Measurements from ENCODE around the gene SUMO3.
"Not testable (repeated sequence)": the region's sequence is repeated elsewhere in the genome, so short reads cannot be mapped to it uniquely, and the experiment has no call there.

SUMO3 gene

GRCh38 chr21:44847261-44848056 lies 29.6 kb upstream of the SUMO3 start:
- in situ Hi-C loops (cut with MboI; ENCODE audit: low sequenced_read_pairs), result no loop called here

DNA sequence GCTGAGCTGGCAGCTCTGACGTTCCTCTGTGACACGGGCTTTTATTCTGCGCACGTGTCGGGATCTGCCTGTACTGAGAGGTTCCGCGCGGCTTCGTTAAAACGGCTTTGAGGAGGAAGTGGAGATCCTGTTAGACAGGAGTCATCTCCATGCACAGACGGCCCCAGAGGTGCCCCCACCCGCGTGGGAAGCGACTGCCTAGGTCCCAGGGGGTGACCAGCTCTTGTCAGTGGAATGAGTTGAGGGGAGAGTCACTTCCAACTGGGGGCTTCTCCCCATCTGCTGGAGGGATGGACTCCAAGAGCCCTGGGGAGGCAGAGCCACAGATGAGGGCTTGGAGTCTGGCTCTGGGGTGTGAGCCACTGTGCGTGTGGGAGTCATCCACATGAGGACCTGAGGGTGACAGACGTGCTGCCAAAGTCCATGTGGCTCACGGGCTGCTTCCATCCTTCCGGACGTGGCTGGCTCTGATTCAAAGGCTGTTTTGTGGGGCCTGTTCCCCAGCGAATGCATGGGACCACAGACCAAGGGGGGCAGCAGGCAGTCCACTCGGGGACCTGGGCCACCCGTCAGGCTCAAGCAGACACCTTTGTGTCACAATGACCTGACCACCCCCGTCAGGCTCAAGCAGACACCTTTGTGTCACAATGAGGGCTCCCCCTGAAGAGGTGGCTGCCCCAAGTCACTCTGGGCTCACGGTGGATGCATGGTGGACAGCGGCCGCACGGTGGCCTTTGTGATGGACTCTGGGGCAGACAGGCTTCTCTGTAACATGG lies 28.8 kb upstream of the SUMO3 start:
- in situ Hi-C loops (cut with MboI; ENCODE audit: low sequenced_read_pairs), result no loop called here

DNA sequence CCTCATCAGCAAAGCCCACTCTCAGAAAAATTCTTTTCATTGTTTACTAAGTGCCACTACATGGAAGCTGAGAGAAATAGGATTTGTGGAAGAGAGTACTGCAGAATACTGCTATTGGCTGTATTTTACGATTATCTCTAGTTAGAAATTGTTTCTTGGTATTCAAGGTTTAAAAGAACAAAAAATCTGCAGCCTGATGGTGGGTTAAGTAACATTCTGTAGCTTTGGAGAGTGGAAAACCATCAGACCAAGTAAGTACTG lies 28.3 kb upstream of the SUMO3 start:
- in situ Hi-C loops (cut with MboI; ENCODE audit: low sequenced_read_pairs), result no loop called here

DNA sequence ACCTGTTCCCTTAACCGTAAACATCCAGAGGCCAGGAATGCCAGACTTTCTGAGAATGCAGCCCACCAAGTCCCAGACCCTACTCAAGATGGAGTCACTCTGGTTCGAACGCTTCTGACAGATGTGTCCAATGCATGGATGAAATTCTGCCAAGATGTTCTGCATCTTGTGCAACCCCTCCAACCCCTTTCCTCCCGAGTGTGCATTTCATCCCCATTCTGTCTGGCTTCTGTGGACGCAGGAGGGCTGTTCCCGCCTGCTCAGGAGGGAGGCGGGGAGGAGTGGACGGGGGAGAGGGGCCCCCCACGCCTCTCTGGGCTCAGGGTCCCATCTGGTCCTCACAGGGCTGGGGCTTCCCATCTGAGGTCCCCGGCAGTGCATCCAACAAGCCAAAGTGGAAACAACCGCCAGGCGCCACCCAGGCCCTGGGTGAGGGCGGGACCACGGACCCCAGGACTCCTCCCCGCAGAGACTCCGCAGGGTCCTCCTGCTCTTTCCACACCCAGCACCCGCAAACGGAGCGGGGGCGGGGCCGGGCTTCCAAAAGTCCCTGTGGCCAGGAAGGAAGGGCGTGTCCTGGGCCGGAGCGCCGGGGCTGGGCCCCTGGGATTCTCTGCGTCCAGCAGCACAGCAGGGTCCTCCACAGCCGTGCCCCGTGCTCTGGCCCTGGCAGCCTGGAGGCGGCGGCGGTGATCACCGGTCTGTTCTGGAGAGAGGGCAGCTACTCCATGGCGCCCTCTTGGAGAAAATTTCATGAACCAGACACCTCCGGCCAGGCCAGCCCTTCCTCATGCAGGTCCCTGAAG lies 27.8 kb upstream of the SUMO3 start:
- in situ Hi-C loops (cut with MboI; ENCODE audit: low sequenced_read_pairs), result no loop called here

DNA sequence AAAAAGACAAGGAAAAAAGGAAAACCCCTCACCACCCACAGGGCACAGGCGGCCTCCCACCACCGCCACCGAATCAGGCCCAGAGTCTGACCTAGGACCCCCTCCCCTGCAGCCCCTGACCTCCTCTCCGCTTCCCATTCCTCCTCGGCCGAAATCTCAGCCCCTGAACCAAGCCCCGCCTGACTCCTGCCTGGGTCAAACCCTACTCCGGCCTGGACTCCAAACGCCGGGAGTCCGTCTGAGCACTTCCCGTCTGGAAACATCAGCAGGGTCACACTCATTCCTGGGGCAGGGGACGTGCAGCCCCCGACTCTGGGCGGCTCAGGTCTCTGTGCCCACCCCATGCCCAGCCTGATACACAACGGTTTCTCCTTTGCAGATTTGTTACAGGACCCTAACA lies 26.4 kb upstream of the SUMO3 start:
- in situ Hi-C loops (cut with MboI; ENCODE audit: low sequenced_read_pairs), result no loop called here

- in situ Hi-C loops (cut with MboI; ENCODE audit: low sequenced_read_pairs), result no loop called here
Observed at GRCh38 chr21:44842721-44843445, 25.0 kb upstream of the SUMO3 start.

- in situ Hi-C loops (cut with MboI; ENCODE audit: low sequenced_read_pairs), result no loop called here
Observed at GRCh38 chr21:44842087-44842486, 24.2 kb upstream of the SUMO3 start.

GRCh38 chr21:44840771-44841170 lies 22.9 kb upstream of the SUMO3 start:
- in situ Hi-C loops (cut with MboI; ENCODE audit: low sequenced_read_pairs), result no loop called here

DNA sequence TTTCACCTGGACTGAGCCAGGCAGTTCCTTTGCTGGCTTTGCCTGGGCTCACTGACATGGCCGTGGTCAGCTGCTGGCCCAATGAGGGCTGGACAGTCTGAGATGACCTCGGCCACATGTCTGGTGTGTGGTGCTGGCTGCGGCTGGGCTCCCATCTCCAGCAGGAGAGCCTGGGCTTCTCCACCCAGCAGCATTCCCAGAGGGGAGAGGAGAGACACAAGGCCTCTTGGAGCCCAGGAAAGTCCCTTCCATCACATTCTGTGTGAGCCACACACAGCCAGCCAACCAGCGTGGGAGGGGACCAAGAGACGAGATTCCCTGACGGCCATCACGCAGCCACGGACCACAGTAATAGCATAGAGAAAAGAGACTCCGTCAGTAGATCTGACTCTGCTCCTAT lies 21.1 kb upstream of the SUMO3 start:
- in situ Hi-C loops (cut with MboI; ENCODE audit: low sequenced_read_pairs), result no loop called here

DNA sequence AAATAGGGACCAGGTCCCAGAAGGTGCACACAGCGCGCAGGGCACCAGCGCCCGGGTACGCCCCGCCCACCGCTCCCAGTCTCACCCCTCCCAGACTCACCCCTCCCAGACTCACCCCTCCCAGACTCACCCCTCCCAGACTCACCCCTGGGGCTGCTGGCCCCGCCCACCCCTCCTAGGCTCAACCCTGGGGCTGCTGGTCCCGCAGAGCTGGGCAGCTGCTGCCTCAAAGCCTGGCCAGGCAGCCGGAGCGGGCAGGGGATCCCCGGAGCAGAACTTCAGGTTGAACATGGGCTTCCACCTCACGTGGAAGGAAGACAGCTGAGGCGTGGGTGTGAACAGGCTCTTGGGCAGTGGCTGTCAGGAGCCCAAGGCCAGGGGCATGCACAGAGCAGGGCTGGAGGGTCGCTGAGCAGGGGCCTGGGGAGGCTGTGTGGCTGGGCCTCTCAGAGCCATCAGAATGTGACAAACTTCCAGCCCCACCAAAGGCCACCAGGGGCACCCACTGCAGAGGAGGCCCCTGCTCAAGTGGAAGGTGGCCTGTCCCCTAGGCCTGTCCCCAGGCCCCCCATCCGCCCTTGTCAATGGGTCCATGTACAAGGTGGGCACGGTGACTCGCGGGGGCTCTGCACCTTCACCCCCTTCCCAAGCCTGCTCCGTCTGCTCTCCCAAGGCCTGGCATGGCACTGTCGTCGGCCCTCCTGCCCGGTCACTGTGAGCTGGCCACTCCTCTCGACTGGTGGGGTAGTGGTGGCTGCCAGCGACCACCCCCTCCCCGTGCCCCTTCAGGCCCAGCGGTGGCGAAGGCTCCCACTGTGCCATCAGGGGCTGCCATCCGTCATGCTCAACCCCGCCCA lies 20.4 kb upstream of the SUMO3 start:
- in situ Hi-C loops (cut with MboI; ENCODE audit: low sequenced_read_pairs), result no loop called here

DNA sequence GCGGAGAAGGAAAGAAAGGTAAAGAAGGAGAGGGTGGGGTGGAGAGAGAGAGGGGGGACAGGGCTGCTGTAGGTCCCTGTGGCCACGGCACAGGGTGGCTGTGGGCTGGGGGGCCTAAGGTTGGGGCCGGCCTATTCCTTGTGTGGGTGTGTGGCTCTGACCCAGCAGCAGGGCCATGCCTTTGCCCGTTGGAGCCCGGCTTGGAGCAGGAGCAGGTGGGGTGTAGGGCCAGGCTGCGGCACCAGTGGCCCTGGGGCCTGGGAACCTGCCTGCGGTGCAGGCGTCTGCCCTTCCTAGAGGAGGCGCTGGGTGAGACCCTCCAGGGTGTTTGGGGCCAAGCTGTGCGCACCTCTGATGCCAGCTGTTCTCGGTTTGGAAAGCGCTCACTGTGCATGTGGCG lies 19.7 kb upstream of the SUMO3 start:
- in situ Hi-C loops (cut with MboI; ENCODE audit: low sequenced_read_pairs), result no loop called here

- in situ Hi-C loops (cut with MboI; ENCODE audit: low sequenced_read_pairs), result no loop called here
Observed at GRCh38 chr21:44836666-44837471, 19.0 kb upstream of the SUMO3 start.

DNA sequence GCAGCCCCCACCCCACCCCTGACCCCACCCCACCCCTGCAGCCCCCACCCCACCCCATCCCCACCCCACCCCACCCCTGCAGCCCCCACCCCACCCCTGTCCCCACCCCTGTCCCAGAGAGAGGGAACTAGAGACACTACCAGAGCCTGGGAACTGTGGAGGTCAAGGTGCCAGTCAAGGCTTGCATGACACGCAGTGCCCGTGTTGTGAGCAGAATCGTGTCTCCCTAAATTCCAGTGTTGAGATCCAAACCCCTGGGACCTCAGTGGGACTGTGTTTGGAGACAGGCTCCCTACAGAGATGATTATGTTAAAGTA lies 18.4 kb upstream of the SUMO3 start:
- in situ Hi-C loops (cut with MboI; ENCODE audit: low sequenced_read_pairs), result no loop called here

GRCh38 chr21:44835647-44835973 lies 17.7 kb upstream of the SUMO3 start:
- in situ Hi-C loops (cut with MboI; ENCODE audit: low sequenced_read_pairs), result no loop called here

GRCh38 chr21:44834951-44835646 lies 17.2 kb upstream of the SUMO3 start:
- in situ Hi-C loops (cut with MboI; ENCODE audit: low sequenced_read_pairs), result no loop called here

DNA sequence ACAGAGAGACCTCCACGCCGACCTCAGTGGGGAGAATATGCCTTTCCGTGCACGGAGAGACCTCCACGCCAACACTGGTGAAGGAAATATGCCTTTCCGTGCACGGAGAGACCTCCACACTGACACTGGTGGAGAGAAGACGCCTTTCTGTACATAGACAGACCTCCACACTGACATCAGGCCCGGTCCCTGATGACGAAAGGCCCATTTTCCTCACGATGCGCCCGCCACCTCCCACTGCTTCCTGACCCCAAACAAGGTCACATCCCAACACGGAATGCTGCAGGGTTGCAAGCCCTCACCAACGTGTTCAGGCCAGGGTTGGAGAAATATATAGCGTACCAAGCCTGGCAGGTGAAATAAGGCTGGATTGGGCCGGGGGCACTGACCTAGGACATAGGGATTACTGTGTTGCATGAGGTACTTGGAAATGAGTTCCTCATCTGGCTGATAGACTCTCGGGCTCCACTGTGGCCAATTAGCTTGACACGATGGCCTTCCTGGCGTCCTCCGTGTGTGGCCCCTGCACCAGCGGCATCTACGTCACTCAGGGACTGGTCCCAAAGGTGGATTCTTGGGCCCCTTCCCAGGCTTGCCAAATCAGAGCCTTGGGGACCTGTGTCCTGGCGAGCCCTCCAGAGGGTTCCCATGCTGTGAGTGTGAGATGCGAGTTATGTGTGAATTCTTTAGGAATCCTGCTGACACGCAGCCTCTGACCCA lies 16.5 kb upstream of the SUMO3 start:
- in situ Hi-C loops (cut with MboI; ENCODE audit: low sequenced_read_pairs), result no loop called here

DNA sequence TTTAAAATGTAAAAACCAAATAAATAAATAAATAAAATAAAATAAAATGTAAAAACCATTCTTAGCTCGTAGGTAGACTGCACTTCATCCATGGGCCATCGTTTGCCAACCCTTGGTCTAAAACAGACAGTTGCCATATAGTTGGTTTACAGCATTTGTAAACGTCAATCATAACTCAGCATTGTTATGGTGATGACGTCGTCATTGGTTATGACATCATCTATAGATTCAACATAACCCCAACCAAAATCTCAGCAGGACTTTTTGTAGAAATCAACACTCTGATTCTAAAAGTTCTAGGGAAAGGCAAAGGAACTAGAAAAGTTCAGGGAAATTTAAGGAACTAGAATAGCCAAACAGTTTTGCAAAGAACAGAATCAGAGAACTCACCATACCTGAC lies 15.8 kb upstream of the SUMO3 start:
- in situ Hi-C loops (cut with MboI; ENCODE audit: low sequenced_read_pairs), result no loop called here

DNA sequence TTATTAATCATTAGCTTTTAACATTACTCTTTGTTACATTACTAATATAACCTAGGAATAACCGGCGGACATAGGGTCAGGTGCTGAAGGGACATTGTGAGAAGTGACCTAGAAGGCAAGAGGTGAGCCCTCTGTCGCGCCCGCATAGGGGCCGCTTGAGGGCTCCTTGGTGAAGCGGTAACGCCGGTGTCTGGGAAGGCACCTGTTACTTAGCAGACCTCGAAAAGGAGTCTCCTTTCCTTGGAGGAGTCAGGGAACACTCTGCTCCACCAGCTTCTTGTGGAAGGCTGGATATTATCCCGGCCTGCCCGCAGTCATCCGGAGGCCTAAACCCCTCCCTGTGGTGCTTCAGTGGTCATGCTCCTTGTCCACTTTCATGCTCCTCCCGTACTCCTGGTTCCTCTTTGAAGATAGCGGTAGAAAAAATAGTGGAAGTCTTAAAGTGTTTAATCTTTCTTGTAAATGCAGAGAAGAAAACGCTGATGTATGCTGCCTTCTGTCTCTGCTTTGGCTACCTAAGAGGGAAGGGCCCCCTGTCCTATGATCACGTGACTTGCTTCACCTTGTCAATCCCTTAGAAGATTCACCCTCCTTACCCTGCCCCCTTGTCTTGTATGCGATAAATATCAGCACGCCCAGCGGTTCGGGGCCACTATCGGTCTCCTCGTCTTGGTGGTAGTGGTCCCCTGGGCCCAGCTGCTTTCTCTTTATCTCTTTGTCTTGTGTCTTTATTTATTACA lies 14.8 kb upstream of the SUMO3 start:
- in situ Hi-C loops (cut with MboI; ENCODE audit: low sequenced_read_pairs), result not testable (repeated sequence)

Measured in hTERT RPE-1 (cell line).